IMR-90 (cell line): ENCODE results near the gene RMND1.

ENCODE experiments used
- BHLHE40 ChIP-seq: fragments of 150-350 bp; IDR thresholded peaks from 2 replicates; pipeline ENCODE4 v1.6.1; 2016; ENCODE audit warnings: mild to moderate bottlenecking, low read depth, low read length
- CHD1 ChIP-seq: IDR thresholded peaks from 2 replicates; pipeline ENCODE4 v1.6.1; 2012; ENCODE audit warnings: low read depth, low read length, improper control_type of control experiment
- FOS ChIP-seq: fragments of 150-350 bp; IDR thresholded peaks from 2 replicates; pipeline ENCODE4 v1.6.1; 2016; ENCODE audit warnings: low read depth, low read length
- POLR2A ChIP-seq: IDR thresholded peaks from 2 replicates; pipeline ENCODE4 v1.6.1; 2012; ENCODE audit warnings: mild to moderate bottlenecking, low read depth, low read length
- RAD21 ChIP-seq: IDR thresholded peaks from 2 replicates; pipeline ENCODE4 v1.6.1; 2012; ENCODE audit warnings: low read length, improper control_type of control experiment
- RCOR1 ChIP-seq: IDR thresholded peaks from 2 replicates; pipeline ENCODE4 v1.6.1; 2012; ENCODE audit warnings: mild to moderate bottlenecking, low read length, improper control_type of control experiment; ENCODE audit not compliant: insufficient replicate concordance
- RFX5 ChIP-seq: IDR thresholded peaks from 2 replicates; pipeline ENCODE4 v1.8.0; 2012; ENCODE audit warnings: low read depth, mild to moderate bottlenecking, low read length, moderate library complexity
- SMC3 ChIP-seq: fragments of 150-350 bp; IDR thresholded peaks from 2 replicates; pipeline ENCODE4 v1.6.1; 2016; ENCODE audit warnings: low read depth, mild to moderate bottlenecking, antibody characterized with exemption, low read length, moderate library complexity
- TF ChIP-seq, protein P1 (sequence below): conservative IDR thresholded peaks from 2 replicates; pipeline ENCODE4 v1.5.1; 2012; ENCODE audit warnings: mild to moderate bottlenecking, low read depth, low read length, improper control_type of control experiment
- TF ChIP-seq, protein P2 (sequence below): fragments of 150-350 bp; IDR thresholded peaks from 2 replicates; pipeline ENCODE4 v1.6.1; 2017; ENCODE audit warnings: mild to moderate bottlenecking, antibody characterized with exemption, low read length, low read depth
- TF ChIP-seq, protein P3 (sequence below): fragments of 150-350 bp; IDR thresholded peaks from 2 replicates; pipeline ENCODE4 v1.6.1; 2016; ENCODE audit warnings: low read depth, mild to moderate bottlenecking, low read length, moderate library complexity, borderline replicate concordance

DNA sequence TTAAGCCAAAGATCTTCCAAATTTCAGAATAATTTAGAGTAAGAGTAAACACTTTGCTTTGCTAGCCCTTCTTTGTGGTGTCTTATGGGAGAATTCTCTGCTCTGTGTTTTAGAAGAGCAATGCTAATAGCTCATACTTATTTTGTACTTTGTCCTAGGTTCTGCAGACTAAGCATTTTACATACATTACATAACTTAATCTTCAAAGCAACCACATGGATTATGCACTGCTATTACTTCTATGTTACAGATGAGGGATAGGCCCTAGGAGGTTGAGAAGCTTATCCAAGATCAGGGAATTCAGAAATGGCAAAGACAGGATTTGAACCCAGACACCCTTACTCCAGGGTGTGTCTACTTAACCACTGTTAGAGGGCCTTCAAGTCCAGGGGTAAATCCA lies 32.1 kb upstream of the RMND1 start:
- TF ChIP-seq RFX5 (no peak), POLR2A (no peak), SMC3 (no peak), FOS (no peak), RCOR1 (no peak), CHD1 (no peak), RAD21 (no peak), BHLHE40 (no peak)
- TF ChIP-seq, protein P1, sequence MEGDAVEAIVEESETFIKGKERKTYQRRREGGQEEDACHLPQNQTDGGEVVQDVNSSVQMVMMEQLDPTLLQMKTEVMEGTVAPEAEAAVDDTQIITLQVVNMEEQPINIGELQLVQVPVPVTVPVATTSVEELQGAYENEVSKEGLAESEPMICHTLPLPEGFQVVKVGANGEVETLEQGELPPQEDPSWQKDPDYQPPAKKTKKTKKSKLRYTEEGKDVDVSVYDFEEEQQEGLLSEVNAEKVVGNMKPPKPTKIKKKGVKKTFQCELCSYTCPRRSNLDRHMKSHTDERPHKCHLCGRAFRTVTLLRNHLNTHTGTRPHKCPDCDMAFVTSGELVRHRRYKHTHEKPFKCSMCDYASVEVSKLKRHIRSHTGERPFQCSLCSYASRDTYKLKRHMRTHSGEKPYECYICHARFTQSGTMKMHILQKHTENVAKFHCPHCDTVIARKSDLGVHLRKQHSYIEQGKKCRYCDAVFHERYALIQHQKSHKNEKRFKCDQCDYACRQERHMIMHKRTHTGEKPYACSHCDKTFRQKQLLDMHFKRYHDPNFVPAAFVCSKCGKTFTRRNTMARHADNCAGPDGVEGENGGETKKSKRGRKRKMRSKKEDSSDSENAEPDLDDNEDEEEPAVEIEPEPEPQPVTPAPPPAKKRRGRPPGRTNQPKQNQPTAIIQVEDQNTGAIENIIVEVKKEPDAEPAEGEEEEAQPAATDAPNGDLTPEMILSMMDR: no peak
- TF ChIP-seq, protein P2, sequence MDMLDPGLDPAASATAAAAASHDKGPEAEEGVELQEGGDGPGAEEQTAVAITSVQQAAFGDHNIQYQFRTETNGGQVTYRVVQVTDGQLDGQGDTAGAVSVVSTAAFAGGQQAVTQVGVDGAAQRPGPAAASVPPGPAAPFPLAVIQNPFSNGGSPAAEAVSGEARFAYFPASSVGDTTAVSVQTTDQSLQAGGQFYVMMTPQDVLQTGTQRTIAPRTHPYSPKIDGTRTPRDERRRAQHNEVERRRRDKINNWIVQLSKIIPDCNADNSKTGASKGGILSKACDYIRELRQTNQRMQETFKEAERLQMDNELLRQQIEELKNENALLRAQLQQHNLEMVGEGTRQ: no peak
- TF ChIP-seq, protein P3, sequence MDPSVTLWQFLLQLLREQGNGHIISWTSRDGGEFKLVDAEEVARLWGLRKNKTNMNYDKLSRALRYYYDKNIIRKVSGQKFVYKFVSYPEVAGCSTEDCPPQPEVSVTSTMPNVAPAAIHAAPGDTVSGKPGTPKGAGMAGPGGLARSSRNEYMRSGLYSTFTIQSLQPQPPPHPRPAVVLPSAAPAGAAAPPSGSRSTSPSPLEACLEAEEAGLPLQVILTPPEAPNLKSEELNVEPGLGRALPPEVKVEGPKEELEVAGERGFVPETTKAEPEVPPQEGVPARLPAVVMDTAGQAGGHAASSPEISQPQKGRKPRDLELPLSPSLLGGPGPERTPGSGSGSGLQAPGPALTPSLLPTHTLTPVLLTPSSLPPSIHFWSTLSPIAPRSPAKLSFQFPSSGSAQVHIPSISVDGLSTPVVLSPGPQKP: no peak
